Adrenal gland (tissue), 12 donors: ENCODE data around the gene CMC2. TPM values are rescaled to one million over a fixed set of nuclear protein-coding genes. Genes with fewer than 3 reads are reported as not detected.

ENCODE experiments used
- DNase-seq, 7 donors: peaks; one replicate each; pipeline ENCODE4 v3.0.0-alpha.2; 2019 to 2020
- H3K27ac ChIP-seq, 5 donors: fragments of 200-600 bp; sonication (generic) in 4 of 5; 1 replicate in 3 of 5; 2 replicates in 2 of 5; pipeline versions ENCODE4 v1.5.1 to v1.8.0; 2016 to 2020; ENCODE audit warnings: mild to moderate bottlenecking in 1 of 5
- H3K27me3 ChIP-seq: fragments of 200-600 bp; 2 replicates; pipeline ENCODE4 v1.8.0; 2021
- H3K36me3 ChIP-seq, 2 donors: fragments of 200-600 bp; replicated peaks in 1 of 2; 1 replicate in 1 of 2; 2 replicates in 1 of 2; pipeline versions ENCODE4 v1.5.1 to v1.8.0; 2018 to 2022
- H3K4me1 ChIP-seq, 2 donors: fragments of 200-600 bp; replicated peaks in 1 of 2; 1 replicate in 1 of 2; 2 replicates in 1 of 2; pipeline versions ENCODE4 v1.5.1 to v1.8.0; 2018 to 2021
- H3K4me3 ChIP-seq, 4 donors: fragments of 200-600 bp; sonication (generic) in 3 of 4; one replicate each; pipeline ENCODE4 v1.5.1; 2016 to 2018
- H3K9me3 ChIP-seq, 3 donors: fragments of 200-600 bp; sonication (generic) in 1 of 3; replicated peaks in 1 of 3; 1 replicate in 2 of 3; 2 replicates in 1 of 3; pipeline versions ENCODE4 v1.5.1 to v1.8.0; 2016 to 2021
- POLR2A ChIP-seq, 2 donors: fragments of 450-650 bp; IDR thresholded peaks; one replicate each; pipeline ENCODE4 v1.6.1; 2017; ENCODE audit warnings: antibody characterized with exemption in 2 of 2, mild to moderate bottlenecking in 2 of 2, moderate library complexity in 1 of 2
- WGBS, 4 donors: extraction: QIAGEN DNeasy Blood & Tissue Kit in 2 of 4; methylation state at CpG; one replicate each; pipeline versions ENCODE4 v1.1.5 to v1.1.7; 2013 to 2017; 5-methylcytosine and 5-hydroxymethylcytosine counted together
- intact Hi-C, 2 donors: fragments of 100-400 bp; cut with DNase I; formaldehyde crosslinking; loops; one replicate each; pipeline versions ENCODE4 v1.14.1 to v1.15.0; 2022 to 2023
- polyA plus RNA-seq, 3 donors: library from polyadenylated mRNA; stranded (reverse); fragments of 200-250 nt in 2 of 3; fragments of 350-450 nt in 1 of 3; fragmentation: Illumina TruSeq in 1 of 3; extraction: RNeasy Lipid Tissue Mini Kit (QIAGEN cat#74804) in 1 of 3; gene quantifications; one replicate each; pipeline ENCODE4 v1.2.3, GENCODE V29; 2013 to 2014
- total RNA-seq, 9 donors: library from RNA; depleted of rRNA in 4 of 9; stranded (reverse); fragments of >200 nt in 4 of 9; fragments of 120-200 nt in 1 of 9; fragmentation: NEBNext Ultra II Directional in 1 of 9; extraction: Animal tissue kit (Norgen Biotek cat#: 25700) in 1 of 9; gene quantifications; one replicate each; pipeline versions ENCODE4 v1.1.0 to v1.2.4, GENCODE V29; 2013 to 2023
- TF ChIP-seq, protein P1 (sequence below), 6 experiments: fragments of 450-650 bp in 4 of 6; fragments of 200-600 bp in 2 of 6; sonication (generic) in 1 of 6; IDR thresholded peaks; 1 replicate in 5 of 6; 2 replicates in 1 of 6; pipeline versions ENCODE4 v1.5.1 to v1.8.0; 2016 to 2021; ENCODE audit warnings: antibody characterized with exemption in 6 of 6, mild to moderate bottlenecking in 2 of 6, moderate library complexity in 1 of 6
- donor health status: healthy with polysubstance abuse.
- donor health status: Bipolar disorder and iron deficiency.
- donor health status: DM: yes; HTN: yes; CAD: no.
- donor health status: DM: no; HTN: no; CAD: no.
- donor health status: DM: no; HTN: no; CAD: no.
- donor health status: DM: yes; HTN: yes; CAD: no.

Gene CMC2
- total and polyA plus RNA-seq, 12 donors = 36.1 to 170 (median 65.8) TPM

DNA sequence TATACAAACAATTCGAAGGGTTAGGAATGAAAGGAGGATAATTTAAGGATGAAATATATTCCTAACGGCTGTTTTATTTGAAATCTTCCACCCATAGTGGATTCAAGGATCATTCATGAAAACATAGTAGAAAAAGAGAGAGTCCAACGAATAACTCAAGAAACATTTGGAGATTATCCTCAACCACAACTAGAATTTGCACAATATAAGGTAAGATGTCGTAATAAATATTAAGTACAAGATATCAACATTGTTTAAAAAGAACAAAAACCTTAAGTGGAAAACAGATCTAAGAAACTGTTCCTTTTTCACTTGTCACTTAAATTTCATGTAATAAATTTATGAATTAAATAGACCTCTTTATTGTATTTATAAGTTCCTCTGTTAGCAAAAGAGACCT lies 19.7 kb upstream of the CMC2 start:
- H3K27me3 ChIP-seq = no peaks in the 10 kb centered on the region
- H3K27ac ChIP-seq = no peak overlapping the region
- 90 to 92% (median 91%) methylated on average over 4 of the region's 4 CpGs for WGBS, 4 donors
- no peak overlapping the region for H3K4me3 ChIP-seq
- DNase-seq = no peak
- H3K4me1 ChIP-seq = no peaks in the 10 kb centered on the region
- intact Hi-C loops = no loop called here
- no peaks in the 10 kb centered on the region for H3K36me3 ChIP-seq
- TF ChIP-seq, protein P1, sequence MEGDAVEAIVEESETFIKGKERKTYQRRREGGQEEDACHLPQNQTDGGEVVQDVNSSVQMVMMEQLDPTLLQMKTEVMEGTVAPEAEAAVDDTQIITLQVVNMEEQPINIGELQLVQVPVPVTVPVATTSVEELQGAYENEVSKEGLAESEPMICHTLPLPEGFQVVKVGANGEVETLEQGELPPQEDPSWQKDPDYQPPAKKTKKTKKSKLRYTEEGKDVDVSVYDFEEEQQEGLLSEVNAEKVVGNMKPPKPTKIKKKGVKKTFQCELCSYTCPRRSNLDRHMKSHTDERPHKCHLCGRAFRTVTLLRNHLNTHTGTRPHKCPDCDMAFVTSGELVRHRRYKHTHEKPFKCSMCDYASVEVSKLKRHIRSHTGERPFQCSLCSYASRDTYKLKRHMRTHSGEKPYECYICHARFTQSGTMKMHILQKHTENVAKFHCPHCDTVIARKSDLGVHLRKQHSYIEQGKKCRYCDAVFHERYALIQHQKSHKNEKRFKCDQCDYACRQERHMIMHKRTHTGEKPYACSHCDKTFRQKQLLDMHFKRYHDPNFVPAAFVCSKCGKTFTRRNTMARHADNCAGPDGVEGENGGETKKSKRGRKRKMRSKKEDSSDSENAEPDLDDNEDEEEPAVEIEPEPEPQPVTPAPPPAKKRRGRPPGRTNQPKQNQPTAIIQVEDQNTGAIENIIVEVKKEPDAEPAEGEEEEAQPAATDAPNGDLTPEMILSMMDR (IDR thresholded peaks at IDR 0.05) = no peak
- no peak for TF ChIP-seq POLR2A (IDR thresholded peaks at IDR 0.05)
- H3K9me3 ChIP-seq = no peaks in the 10 kb centered on the region

DNA sequence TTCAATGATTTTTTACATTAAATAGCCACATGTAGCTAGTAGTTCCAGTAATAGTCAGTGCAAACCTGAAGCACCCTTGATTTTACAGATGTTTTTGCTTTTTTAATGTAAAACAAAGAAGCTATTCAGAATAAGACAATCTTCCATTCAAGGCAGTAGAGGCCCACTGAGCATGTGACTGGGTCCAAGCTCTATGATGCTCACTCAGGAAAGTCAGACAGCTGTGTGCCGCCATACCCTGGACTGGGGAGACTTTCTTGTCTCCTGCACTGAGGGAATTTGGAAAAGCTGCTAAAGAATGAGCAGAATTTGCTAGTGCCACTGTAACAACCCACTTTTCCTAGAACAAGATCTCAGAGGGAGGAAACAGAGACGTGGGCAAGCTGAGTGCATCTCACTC lies 11.8 kb upstream of the CMC2 start:
- no peaks in the 10 kb centered on the region for H3K36me3 ChIP-seq
- no peak overlapping the region for H3K27ac ChIP-seq
- H3K4me3 ChIP-seq = no peak overlapping the region
- no peaks in the 10 kb centered on the region for H3K9me3 ChIP-seq
- no peak for DNase-seq
- TF ChIP-seq POLR2A (IDR thresholded peaks at IDR 0.05) = no peak
- TF ChIP-seq, protein P1 (IDR thresholded peaks at IDR 0.05) = no peak
- no peaks in the 10 kb centered on the region for H3K4me1 ChIP-seq
- intact Hi-C loops = no loop called here
- H3K27me3 ChIP-seq = no peaks in the 10 kb centered on the region
- 92 to 100% (median 99%) methylated on average over 2 of the region's 2 CpGs for WGBS, 4 donors

DNA sequence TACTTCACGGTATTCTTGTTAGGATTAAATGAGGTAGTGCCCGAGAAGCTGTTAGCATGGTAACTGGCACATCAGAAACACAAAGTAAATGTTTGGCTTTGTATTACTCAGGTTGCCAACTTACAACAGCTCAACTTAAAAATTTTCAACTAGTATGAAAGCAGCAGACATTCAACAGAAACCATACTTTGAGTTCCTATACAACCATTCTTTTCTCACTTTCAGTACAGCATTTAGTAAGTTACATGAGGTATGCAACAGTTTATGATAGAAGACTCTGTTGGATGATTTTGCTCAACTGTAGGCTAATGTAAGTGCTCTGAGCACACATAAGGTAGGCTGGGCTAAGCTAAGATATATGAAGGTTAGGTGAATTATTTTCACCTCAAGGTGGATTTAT lies 8.0 kb upstream of the CMC2 start:
- Histone ChIP-seq H3K27ac (no peak overlapping the region), H3K36me3 (peaks cover 0 to 9% of the 10 kb centered on the region in 2 donors)

GRCh38 chr16:81012974-81013373 lies 6.3 kb upstream of the CMC2 start:
- no peak overlapping the region for H3K27ac ChIP-seq
- DNase-seq = no peak
- H3K27me3 ChIP-seq = no peaks in the 10 kb centered on the region
- H3K4me3 ChIP-seq = no peak overlapping the region
- peaks cover 0 to 9% of the 10 kb centered on the region in 2 donors for H3K36me3 ChIP-seq
- H3K4me1 ChIP-seq = no peaks in the 10 kb centered on the region
- H3K9me3 ChIP-seq = no peaks in the 10 kb centered on the region
- no peak for TF ChIP-seq POLR2A (IDR thresholded peaks at IDR 0.05)
- TF ChIP-seq, protein P1 (IDR thresholded peaks at IDR 0.05) = no peak
- WGBS, 4 donors = 94 to 97% (median 95%) methylated on average over 3 of the region's 3 CpGs
- intact Hi-C loops = no loop called here

More for the DNA sequence above, 8.0 kb upstream of the CMC2 start:
- DNase-seq = no peak
- H3K27me3 ChIP-seq = no peaks in the 10 kb centered on the region
- H3K4me3 ChIP-seq = no peak overlapping the region
- H3K4me1 ChIP-seq = no peaks in the 10 kb centered on the region
- 95 to 98% (median 95%) methylated on average over 2 of the region's 2 CpGs for WGBS, 4 donors
- no peaks in the 10 kb centered on the region for H3K9me3 ChIP-seq
- TF ChIP-seq POLR2A (IDR thresholded peaks at IDR 0.05) = no peak
- TF ChIP-seq, protein P1 (IDR thresholded peaks at IDR 0.05) = no peak
- intact Hi-C loops = no loop called here
